Measurements from ENCODE around the gene MAPK8. TPM values are rescaled to one million over a fixed set of nuclear protein-coding genes. Genes with fewer than 3 reads are reported as not detected.

The MAPK8 gene
- total and polyA plus RNA-seq, 7 donors = 17.4 to 74.5 (median 46.7) TPM

- Histone ChIP-seq H3K9me3 (no peaks in the 10 kb centered on the region), H3K27ac (no peak overlapping the region), H3K36me3 (no peaks in the 10 kb centered on the region), H3K4me1 (peaks cover 0 to 42% (median 35%) of the 10 kb centered on the region in 4 donors), H3K4me3 (peak overlapping the region in 2 of 4 donors; percentile 19 to 34), H3K27me3 (peaks cover 0 to 7% (median 4%) of the 10 kb centered on the region in 3 donors)
- TF ChIP-seq POLR2A (IDR thresholded peaks at IDR 0.05) (no peak), EP300 (IDR thresholded peaks at IDR 0.05) (no peak), CTCF (IDR thresholded peaks at IDR 0.05) (no peak), POLR2AphosphoS5 (IDR thresholded peaks at IDR 0.05) (no peak)
- intact Hi-C loops (cut with DNase I) = no loop called here
- 19 to 55% methylated on average over 43 of the region's 43 CpGs for WGBS, 2 donors
- no peak for DNase-seq
Measured at GRCh38 chr10:48466611-48467240, 160.2 kb downstream of the MAPK8 start.

GRCh38 chr10:48467669-48468068, 161.2 kb downstream of the MAPK8 start:
- no peaks in the 10 kb centered on the region for H3K9me3 ChIP-seq
- H3K4me3 ChIP-seq = no peak overlapping the region
- no peaks in the 10 kb centered on the region for H3K36me3 ChIP-seq
- intact Hi-C loops (cut with DNase I) = no loop called here
- H3K27ac ChIP-seq = no peak overlapping the region
- WGBS, 2 donors = 80 to 86% methylated on average over 4 of the region's 4 CpGs
- no peak for DNase-seq
- TF ChIP-seq EP300 (IDR thresholded peaks at IDR 0.05) = no peak
- TF ChIP-seq CTCF (IDR thresholded peaks at IDR 0.05) = no peak
- no peak for TF ChIP-seq POLR2AphosphoS5 (IDR thresholded peaks at IDR 0.05)
- no peak for TF ChIP-seq POLR2A (IDR thresholded peaks at IDR 0.05)
- peaks cover 0 to 42% (median 35%) of the 10 kb centered on the region in 4 donors for H3K4me1 ChIP-seq
- peaks cover 0 to 7% (median 4%) of the 10 kb centered on the region in 3 donors for H3K27me3 ChIP-seq

- H3K27ac ChIP-seq = no peak overlapping the region
Measured at GRCh38 chr10:48468130-48468790, 161.8 kb downstream of the MAPK8 start.

GRCh38 chr10:48468866-48469511, 162.5 kb downstream of the MAPK8 start:
- Histone ChIP-seq H3K4me3 (no peak overlapping the region), H3K27ac (no peak overlapping the region), H3K36me3 (no peaks in the 10 kb centered on the region), H3K27me3 (peaks cover 0 to 7% (median 4%) of the 10 kb centered on the region in 3 donors), H3K9me3 (no peaks in the 10 kb centered on the region), H3K4me1 (peaks cover 0 to 32% (median 27%) of the 10 kb centered on the region in 4 donors)
- no peak for TF ChIP-seq CTCF (IDR thresholded peaks at IDR 0.05)
- TF ChIP-seq POLR2A (IDR thresholded peaks at IDR 0.05) = no peak
- intact Hi-C loops (cut with DNase I) = no loop called here
- peak; percentile 48 for DNase-seq
- 88 to 90% methylated on average over 3 of the region's 3 CpGs for WGBS, 2 donors

More at GRCh38 chr10:48468130-48468790, 161.8 kb downstream of the MAPK8 start:
- WGBS, 2 donors = 59 to 73% methylated on average over 3 of the region's 3 CpGs
- no peak for DNase-seq
- Histone ChIP-seq H3K4me1 (peaks cover 0 to 39% (median 34%) of the 10 kb centered on the region in 4 donors), H3K4me3 (no peak overlapping the region), H3K36me3 (no peaks in the 10 kb centered on the region), H3K9me3 (no peaks in the 10 kb centered on the region), H3K27me3 (peaks cover 0 to 7% (median 4%) of the 10 kb centered on the region in 3 donors)
- intact Hi-C loops (cut with DNase I) = no loop called here
- TF ChIP-seq CTCF (IDR thresholded peaks at IDR 0.05) (no peak), EP300 (IDR thresholded peaks at IDR 0.05) (no peak), POLR2AphosphoS5 (IDR thresholded peaks at IDR 0.05) (no peak), POLR2A (IDR thresholded peaks at IDR 0.05) (no peak)
